ENCODE data around the gene RANBP1.

The RANBP1 gene

GRCh38 chr22:20141186-20142077 lies 25.5 kb downstream of the RANBP1 start:
- Histone ChIP-seq H3K36me3 (ENCODE audit: control insufficient read depth, insufficient read depth, low read length) (peaks cover 10% of the 10 kb centered on the region; the same call in 1 of the 2 replicates), H3K4me1 (ENCODE audit: control insufficient read depth, insufficient read depth, low read length) (no peaks in the 10 kb centered on the region), H3K4me3 (ENCODE audit: low read depth, low read length) (no peak overlapping the region), H3K9ac (ENCODE audit: low read depth, low read length) (no peak overlapping the region), H3K27ac (ENCODE audit: low read depth, low read length) (no peak overlapping the region), H3K9me3 (ENCODE audit: control insufficient read depth, insufficient read depth, low read length) (no peaks in the 10 kb centered on the region), H3K27me3 (ENCODE audit: control insufficient read depth, insufficient read depth, low read length) (no peaks in the 10 kb centered on the region)

- H3K9ac ChIP-seq (ENCODE audit: low read depth, low read length), result no peak overlapping the region
- no peaks in the 10 kb centered on the region for H3K27me3 ChIP-seq (ENCODE audit: control insufficient read depth, insufficient read depth, low read length)
- no peak overlapping the region for H3K27ac ChIP-seq (ENCODE audit: low read depth, low read length)
- H3K4me1 ChIP-seq (ENCODE audit: control insufficient read depth, insufficient read depth, low read length), result no peaks in the 10 kb centered on the region
- H3K9me3 ChIP-seq (ENCODE audit: control insufficient read depth, insufficient read depth, low read length), result no peaks in the 10 kb centered on the region
- peaks cover 10% of the 10 kb centered on the region; the same call in 1 of the 2 replicates for H3K36me3 ChIP-seq (ENCODE audit: control insufficient read depth, insufficient read depth, low read length)
- no peak overlapping the region for H3K4me3 ChIP-seq (ENCODE audit: low read depth, low read length)
Observed at GRCh38 chr22:20142711-20143621, 27.1 kb downstream of the RANBP1 start.

GRCh38 chr22:20143883-20144665 lies 28.2 kb downstream of the RANBP1 start:
- Histone ChIP-seq H3K27me3 (ENCODE audit: control insufficient read depth, insufficient read depth, low read length) (no peaks in the 10 kb centered on the region), H3K4me3 (ENCODE audit: low read depth, low read length) (no peak overlapping the region), H3K27ac (ENCODE audit: low read depth, low read length) (no peak overlapping the region), H3K4me1 (ENCODE audit: control insufficient read depth, insufficient read depth, low read length) (no peaks in the 10 kb centered on the region), H3K9ac (ENCODE audit: low read depth, low read length) (no peak overlapping the region), H3K36me3 (ENCODE audit: control insufficient read depth, insufficient read depth, low read length) (peaks cover 10% of the 10 kb centered on the region; the same call in 1 of the 2 replicates), H3K9me3 (ENCODE audit: control insufficient read depth, insufficient read depth, low read length) (no peaks in the 10 kb centered on the region)

- Histone ChIP-seq H3K4me3 (ENCODE audit: low read depth, low read length) (no peak overlapping the region), H3K9me3 (ENCODE audit: control insufficient read depth, insufficient read depth, low read length) (no peaks in the 10 kb centered on the region), H3K36me3 (ENCODE audit: control insufficient read depth, insufficient read depth, low read length) (peaks cover 2% of the 10 kb centered on the region; the same call in 1 of the 2 replicates), H3K27ac (ENCODE audit: low read depth, low read length) (no peak overlapping the region), H3K27me3 (ENCODE audit: control insufficient read depth, insufficient read depth, low read length) (no peaks in the 10 kb centered on the region), H3K4me1 (ENCODE audit: control insufficient read depth, insufficient read depth, low read length) (no peaks in the 10 kb centered on the region), H3K9ac (ENCODE audit: low read depth, low read length) (no peak overlapping the region)
Observed at GRCh38 chr22:20145206-20145831, 29.4 kb downstream of the RANBP1 start.

GRCh38 chr22:20145832-20146223 lies 29.9 kb downstream of the RANBP1 start:
- Histone ChIP-seq H3K27me3 (ENCODE audit: control insufficient read depth, insufficient read depth, low read length) (no peaks in the 10 kb centered on the region), H3K9ac (ENCODE audit: low read depth, low read length) (no peak overlapping the region), H3K36me3 (ENCODE audit: control insufficient read depth, insufficient read depth, low read length) (peaks cover 2% of the 10 kb centered on the region; the same call in 1 of the 2 replicates), H3K4me3 (ENCODE audit: low read depth, low read length) (no peak overlapping the region), H3K9me3 (ENCODE audit: control insufficient read depth, insufficient read depth, low read length) (no peaks in the 10 kb centered on the region), H3K4me1 (ENCODE audit: control insufficient read depth, insufficient read depth, low read length) (no peaks in the 10 kb centered on the region), H3K27ac (ENCODE audit: low read depth, low read length) (no peak overlapping the region)

- Histone ChIP-seq H3K27me3 (ENCODE audit: control insufficient read depth, insufficient read depth, low read length) (no peaks in the 10 kb centered on the region), H3K4me1 (ENCODE audit: control insufficient read depth, insufficient read depth, low read length) (no peaks in the 10 kb centered on the region), H3K36me3 (ENCODE audit: control insufficient read depth, insufficient read depth, low read length) (0 out of 2 replicates have a peak, but pooled peaks cover 2% of the 10 kb centered on the region), H3K9ac (ENCODE audit: low read depth, low read length) (no peak overlapping the region), H3K9me3 (ENCODE audit: control insufficient read depth, insufficient read depth, low read length) (no peaks in the 10 kb centered on the region), H3K4me3 (ENCODE audit: low read depth, low read length) (no peak overlapping the region), H3K27ac (ENCODE audit: low read depth, low read length) (no peak overlapping the region)
Observed at GRCh38 chr22:20146777-20147176, 30.9 kb downstream of the RANBP1 start.

GRCh38 chr22:20147237-20147988 lies 31.5 kb downstream of the RANBP1 start:
- Histone ChIP-seq H3K27ac (ENCODE audit: low read depth, low read length) (no peak overlapping the region), H3K4me1 (ENCODE audit: control insufficient read depth, insufficient read depth, low read length) (no peaks in the 10 kb centered on the region), H3K9me3 (ENCODE audit: control insufficient read depth, insufficient read depth, low read length) (no peaks in the 10 kb centered on the region), H3K4me3 (ENCODE audit: low read depth, low read length) (no peak overlapping the region), H3K9ac (ENCODE audit: low read depth, low read length) (no peak overlapping the region), H3K36me3 (ENCODE audit: control insufficient read depth, insufficient read depth, low read length) (no peaks in the 10 kb centered on the region), H3K27me3 (ENCODE audit: control insufficient read depth, insufficient read depth, low read length) (no peaks in the 10 kb centered on the region)

- Histone ChIP-seq H3K36me3 (ENCODE audit: control insufficient read depth, insufficient read depth, low read length) (no peaks in the 10 kb centered on the region), H3K27ac (ENCODE audit: low read depth, low read length) (no peak overlapping the region), H3K9ac (ENCODE audit: low read depth, low read length) (no peak overlapping the region), H3K27me3 (ENCODE audit: control insufficient read depth, insufficient read depth, low read length) (no peaks in the 10 kb centered on the region), H3K9me3 (ENCODE audit: control insufficient read depth, insufficient read depth, low read length) (no peaks in the 10 kb centered on the region), H3K4me1 (ENCODE audit: control insufficient read depth, insufficient read depth, low read length) (no peaks in the 10 kb centered on the region), H3K4me3 (ENCODE audit: low read depth, low read length) (no peak overlapping the region)
Observed at GRCh38 chr22:20148414-20148813, 32.5 kb downstream of the RANBP1 start.

GRCh38 chr22:20149257-20150250 lies 33.6 kb downstream of the RANBP1 start:
- no peaks in the 10 kb centered on the region for H3K4me1 ChIP-seq (ENCODE audit: control insufficient read depth, insufficient read depth, low read length)
- no peaks in the 10 kb centered on the region for H3K9me3 ChIP-seq (ENCODE audit: control insufficient read depth, insufficient read depth, low read length)
- H3K4me3 ChIP-seq (ENCODE audit: low read depth, low read length), result no peak overlapping the region
- H3K27me3 ChIP-seq (ENCODE audit: control insufficient read depth, insufficient read depth, low read length), result no peaks in the 10 kb centered on the region
- no peak overlapping the region for H3K27ac ChIP-seq (ENCODE audit: low read depth, low read length)
- H3K9ac ChIP-seq (ENCODE audit: low read depth, low read length), result no peak overlapping the region
- no peaks in the 10 kb centered on the region for H3K36me3 ChIP-seq (ENCODE audit: control insufficient read depth, insufficient read depth, low read length)
